Neural cell (in vitro differentiated cells): ENCODE data around the gene ZDHHC8. TPM values are rescaled to one million over a fixed set of nuclear protein-coding genes. Genes with fewer than 3 reads are reported as not detected.

Experiments
- H2AFZ ChIP-seq: fragments of 200-600, 300-800 bp; sonication (generic), shearing (Covaris generic); 2 replicates; pipeline ENCODE4 v1.6.0; 2014; ENCODE audit warnings: low read depth, mild to moderate bottlenecking, antibody characterized with exemption, low read length, moderate library complexity
- H3F3A ChIP-seq: fragments of 200-600 bp; shearing (Covaris generic); 2 replicates; pipeline ENCODE4 v1.6.1; 2016; ENCODE audit warnings: mild to moderate bottlenecking, moderate library complexity, mixed read lengths, antibody characterized with exemption, low read length; ENCODE audit not compliant: insufficient read depth, poor library complexity, severe bottlenecking
- H3K27ac ChIP-seq: fragments of 200-600, 300-800 bp; sonication (generic), shearing (Covaris generic); 2 replicates; pipeline ENCODE4 v1.5.1; 2014; ENCODE audit warnings: mild to moderate bottlenecking, low read length, moderate library complexity
- H3K27me3 ChIP-seq: fragments of 300-800, 200-600 bp; sonication (generic), shearing (Covaris generic); 2 replicates; pipeline ENCODE4 v1.6.0; 2014; ENCODE audit warnings: mild to moderate bottlenecking, low read depth, low read length, moderate library complexity; ENCODE audit not compliant: insufficient read depth
- H3K36me3 ChIP-seq: fragments of 300-800, 200-600 bp; sonication (generic), shearing (Covaris generic); 2 replicates; pipeline ENCODE4 v1.5.1; 2014; ENCODE audit warnings: mild to moderate bottlenecking, antibody characterized with exemption, low read length, moderate library complexity; ENCODE audit not compliant: insufficient read depth
- H3K4me2 ChIP-seq: fragments of 300-800, 200-600 bp; sonication (generic), shearing (Covaris generic); 2 replicates; pipeline ENCODE4 v1.6.0; 2014; ENCODE audit warnings: mild to moderate bottlenecking, low read length
- H3K4me3 ChIP-seq: fragments of 300-800, 200-600 bp; sonication (generic), shearing (Covaris generic); 2 replicates; pipeline ENCODE4 v1.5.1; 2014; ENCODE audit warnings: mild to moderate bottlenecking, low read length, moderate library complexity
- H3K79me2 ChIP-seq: fragments of 200-600 bp; shearing (Covaris generic); replicated peaks from 2 replicates; pipeline ENCODE4 v1.6.0; 2014; ENCODE audit warnings: mild to moderate bottlenecking, low read length, moderate library complexity; ENCODE audit not compliant: insufficient read depth
- H3K9ac ChIP-seq: fragments of 300-800, 200-600 bp; sonication (generic), shearing (Covaris generic); 2 replicates; pipeline ENCODE4 v1.6.1; 2016; ENCODE audit warnings: mild to moderate bottlenecking, low read length, mixed read lengths
- H3K9me2 ChIP-seq: fragments of 200-600 bp; shearing (Covaris generic); 2 replicates; pipeline ENCODE4 v1.6.1; 2016; ENCODE audit warnings: mild to moderate bottlenecking, low read length, mixed read lengths; ENCODE audit not compliant: insufficient read depth
- H3K9me3 ChIP-seq: fragments of 200-600, 300-800 bp; sonication (generic), shearing (Covaris generic); 2 replicates; pipeline ENCODE4 v1.6.1; 2016; ENCODE audit warnings: mild to moderate bottlenecking, mixed run types, low read length, moderate library complexity, mixed read lengths
- H4K20me1 ChIP-seq: fragments of 200-600 bp; shearing (Covaris generic); 2 replicates; pipeline ENCODE4 v1.6.1; 2016; ENCODE audit warnings: mild to moderate bottlenecking, mixed run types; ENCODE audit not compliant: insufficient read depth
- EP300 ChIP-seq: fragments of 450-650 bp; conservative IDR thresholded peaks from 2 replicates; pipeline ENCODE4 v1.6.1; 2014; ENCODE audit warnings: antibody characterized with exemption, mild to moderate bottlenecking, moderate library complexity; ENCODE audit not compliant: poor library complexity, severe bottlenecking
- EZH2 ChIP-seq: fragments of 200-600, 300-800 bp; shearing (Covaris generic), sonication (generic); IDR thresholded peaks from 2 replicates; pipeline ENCODE4 v1.6.1; 2014; ENCODE audit warnings: antibody characterized with exemption, low read length, borderline replicate concordance, mild to moderate bottlenecking; ENCODE audit not compliant: insufficient read depth, poor library complexity, severe bottlenecking
- MXI1 ChIP-seq: fragments of 450-650 bp; conservative IDR thresholded peaks from 2 replicates; pipeline ENCODE4 v1.6.1; 2014; ENCODE audit warnings: antibody characterized with exemption, mild to moderate bottlenecking; ENCODE audit not compliant: poor library complexity, severe bottlenecking
- POLR2AphosphoS5 ChIP-seq: IDR thresholded peaks from 2 replicates; pipeline ENCODE4 v1.6.1; 2012
- RAD21 ChIP-seq: fragments of 450-650 bp; conservative IDR thresholded peaks from 2 replicates; pipeline ENCODE4 v1.6.1; 2014; ENCODE audit warnings: antibody characterized with exemption, mild to moderate bottlenecking, moderate library complexity
- SMC3 ChIP-seq: fragments of 450-650 bp; conservative IDR thresholded peaks from 2 replicates; pipeline ENCODE4 v1.6.1; 2014; ENCODE audit warnings: antibody characterized with exemption, mild to moderate bottlenecking, moderate library complexity; ENCODE audit not compliant: poor library complexity
- TAF1 ChIP-seq: IDR thresholded peaks from 2 replicates; pipeline ENCODE4 v1.6.1; 2012; ENCODE audit warnings: low read depth
- polyA plus RNA-seq: library from polyadenylated mRNA; depleted of rRNA; stranded (reverse); fragments of >200 nt; gene quantifications from 2 replicates; pipeline ENCODE4 v1.2.3, GENCODE V29; 2014
- TF ChIP-seq, protein P1 (sequence below): IDR thresholded peaks from 2 replicates; pipeline ENCODE4 v1.6.1; 2012; ENCODE audit warnings: borderline replicate concordance
- TF ChIP-seq, protein P2 (sequence below): fragments of 450-650 bp; IDR thresholded peaks from 2 replicates; pipeline ENCODE4 v1.5.1; 2014; ENCODE audit warnings: antibody characterized with exemption, mild to moderate bottlenecking, moderate library complexity; ENCODE audit not compliant: poor library complexity, severe bottlenecking

ZDHHC8 gene
- polyA plus RNA-seq, 1 donor from 2014 or later, result 4.5 TPM

DNA sequence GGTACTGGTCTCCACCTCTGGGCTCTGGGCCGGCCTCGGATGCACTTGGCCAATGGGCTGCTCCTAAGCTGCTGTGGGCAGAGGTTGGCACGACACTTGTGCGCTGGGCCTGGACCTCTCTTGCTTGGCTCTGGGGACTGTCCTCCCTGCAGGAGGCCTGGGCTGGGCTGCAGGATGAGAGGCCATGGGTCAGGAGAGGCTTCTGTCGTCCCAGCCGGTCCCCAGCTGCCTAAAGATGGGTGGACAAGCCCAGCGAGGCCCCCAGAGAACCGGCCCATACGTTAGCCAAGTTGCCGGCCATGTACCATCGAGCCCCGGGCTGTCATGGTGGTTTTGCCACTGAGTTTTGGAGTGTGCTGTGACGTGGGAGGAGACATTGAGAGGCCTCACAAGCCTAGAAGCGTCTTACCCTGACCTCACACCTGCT, 20.9 kb downstream of the ZDHHC8 start:
- H3K79me2 ChIP-seq, result no peaks in the 10 kb centered on the region
- no peaks in the 10 kb centered on the region for H4K20me1 ChIP-seq
- H3F3A ChIP-seq, result no peaks in the 10 kb centered on the region
- TF ChIP-seq EZH2 (no peak), SMC3 (no peak), TAF1 (no peak), MXI1 (no peak), POLR2AphosphoS5 (no peak), RAD21 (no peak), EP300 (no peak)
- TF ChIP-seq, protein P1, sequence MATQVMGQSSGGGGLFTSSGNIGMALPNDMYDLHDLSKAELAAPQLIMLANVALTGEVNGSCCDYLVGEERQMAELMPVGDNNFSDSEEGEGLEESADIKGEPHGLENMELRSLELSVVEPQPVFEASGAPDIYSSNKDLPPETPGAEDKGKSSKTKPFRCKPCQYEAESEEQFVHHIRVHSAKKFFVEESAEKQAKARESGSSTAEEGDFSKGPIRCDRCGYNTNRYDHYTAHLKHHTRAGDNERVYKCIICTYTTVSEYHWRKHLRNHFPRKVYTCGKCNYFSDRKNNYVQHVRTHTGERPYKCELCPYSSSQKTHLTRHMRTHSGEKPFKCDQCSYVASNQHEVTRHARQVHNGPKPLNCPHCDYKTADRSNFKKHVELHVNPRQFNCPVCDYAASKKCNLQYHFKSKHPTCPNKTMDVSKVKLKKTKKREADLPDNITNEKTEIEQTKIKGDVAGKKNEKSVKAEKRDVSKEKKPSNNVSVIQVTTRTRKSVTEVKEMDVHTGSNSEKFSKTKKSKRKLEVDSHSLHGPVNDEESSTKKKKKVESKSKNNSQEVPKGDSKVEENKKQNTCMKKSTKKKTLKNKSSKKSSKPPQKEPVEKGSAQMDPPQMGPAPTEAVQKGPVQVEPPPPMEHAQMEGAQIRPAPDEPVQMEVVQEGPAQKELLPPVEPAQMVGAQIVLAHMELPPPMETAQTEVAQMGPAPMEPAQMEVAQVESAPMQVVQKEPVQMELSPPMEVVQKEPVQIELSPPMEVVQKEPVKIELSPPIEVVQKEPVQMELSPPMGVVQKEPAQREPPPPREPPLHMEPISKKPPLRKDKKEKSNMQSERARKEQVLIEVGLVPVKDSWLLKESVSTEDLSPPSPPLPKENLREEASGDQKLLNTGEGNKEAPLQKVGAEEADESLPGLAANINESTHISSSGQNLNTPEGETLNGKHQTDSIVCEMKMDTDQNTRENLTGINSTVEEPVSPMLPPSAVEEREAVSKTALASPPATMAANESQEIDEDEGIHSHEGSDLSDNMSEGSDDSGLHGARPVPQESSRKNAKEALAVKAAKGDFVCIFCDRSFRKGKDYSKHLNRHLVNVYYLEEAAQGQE, result no peak
- TF ChIP-seq, protein P2, sequence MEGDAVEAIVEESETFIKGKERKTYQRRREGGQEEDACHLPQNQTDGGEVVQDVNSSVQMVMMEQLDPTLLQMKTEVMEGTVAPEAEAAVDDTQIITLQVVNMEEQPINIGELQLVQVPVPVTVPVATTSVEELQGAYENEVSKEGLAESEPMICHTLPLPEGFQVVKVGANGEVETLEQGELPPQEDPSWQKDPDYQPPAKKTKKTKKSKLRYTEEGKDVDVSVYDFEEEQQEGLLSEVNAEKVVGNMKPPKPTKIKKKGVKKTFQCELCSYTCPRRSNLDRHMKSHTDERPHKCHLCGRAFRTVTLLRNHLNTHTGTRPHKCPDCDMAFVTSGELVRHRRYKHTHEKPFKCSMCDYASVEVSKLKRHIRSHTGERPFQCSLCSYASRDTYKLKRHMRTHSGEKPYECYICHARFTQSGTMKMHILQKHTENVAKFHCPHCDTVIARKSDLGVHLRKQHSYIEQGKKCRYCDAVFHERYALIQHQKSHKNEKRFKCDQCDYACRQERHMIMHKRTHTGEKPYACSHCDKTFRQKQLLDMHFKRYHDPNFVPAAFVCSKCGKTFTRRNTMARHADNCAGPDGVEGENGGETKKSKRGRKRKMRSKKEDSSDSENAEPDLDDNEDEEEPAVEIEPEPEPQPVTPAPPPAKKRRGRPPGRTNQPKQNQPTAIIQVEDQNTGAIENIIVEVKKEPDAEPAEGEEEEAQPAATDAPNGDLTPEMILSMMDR, result no peak
- no peaks in the 10 kb centered on the region for H3K9me3 ChIP-seq
- H3K4me2 ChIP-seq, result no peak overlapping the region
- H3K9ac ChIP-seq, result no peak overlapping the region
- no peak overlapping the region for H2AFZ ChIP-seq
- no peak overlapping the region for H3K27ac ChIP-seq
- no peaks in the 10 kb centered on the region for H3K9me2 ChIP-seq
- H3K27me3 ChIP-seq, result no peaks in the 10 kb centered on the region
- H3K36me3 ChIP-seq, result no peaks in the 10 kb centered on the region
- H3K4me3 ChIP-seq, result no peak overlapping the region

DNA sequence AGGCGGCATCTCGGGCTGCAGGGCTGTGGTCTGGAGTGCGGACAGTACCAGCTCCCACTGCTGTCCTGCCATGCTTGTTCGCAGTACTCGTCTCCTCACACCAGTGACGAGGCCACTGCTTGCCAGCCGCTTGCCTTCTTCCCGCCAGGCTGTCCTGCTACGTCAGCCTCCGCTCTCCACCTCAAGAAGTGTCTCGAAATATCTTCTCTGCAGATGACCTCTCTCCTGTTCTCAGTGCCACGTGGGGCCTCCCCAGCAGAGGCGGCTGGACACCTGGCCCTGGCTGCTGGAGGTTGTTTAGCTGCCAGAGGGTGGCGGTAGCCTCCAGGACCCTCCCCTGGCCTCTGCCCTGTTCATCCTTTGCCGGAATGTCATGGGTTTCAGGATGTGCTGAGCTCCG, 22.3 kb downstream of the ZDHHC8 start:
- Histone ChIP-seq H3K4me3 (no peak overlapping the region), H3F3A (no peaks in the 10 kb centered on the region), H3K36me3 (no peaks in the 10 kb centered on the region), H3K79me2 (no peaks in the 10 kb centered on the region), H4K20me1 (no peaks in the 10 kb centered on the region), H3K4me2 (no peak overlapping the region), H3K27me3 (no peaks in the 10 kb centered on the region), H2AFZ (no peak overlapping the region), H3K9ac (no peak overlapping the region), H3K9me2 (no peaks in the 10 kb centered on the region), H3K27ac (no peak overlapping the region), H3K9me3 (no peaks in the 10 kb centered on the region)
- TF ChIP-seq, protein P2, result no peak
- TF ChIP-seq POLR2AphosphoS5 (no peak), SMC3 (no peak), EP300 (no peak), EZH2 (no peak), TAF1 (no peak), RAD21 (no peak), MXI1 (no peak)
- TF ChIP-seq, protein P1, result no peak
